ENCODE measurements around the gene FSHR.

FSHR gene

DNA sequence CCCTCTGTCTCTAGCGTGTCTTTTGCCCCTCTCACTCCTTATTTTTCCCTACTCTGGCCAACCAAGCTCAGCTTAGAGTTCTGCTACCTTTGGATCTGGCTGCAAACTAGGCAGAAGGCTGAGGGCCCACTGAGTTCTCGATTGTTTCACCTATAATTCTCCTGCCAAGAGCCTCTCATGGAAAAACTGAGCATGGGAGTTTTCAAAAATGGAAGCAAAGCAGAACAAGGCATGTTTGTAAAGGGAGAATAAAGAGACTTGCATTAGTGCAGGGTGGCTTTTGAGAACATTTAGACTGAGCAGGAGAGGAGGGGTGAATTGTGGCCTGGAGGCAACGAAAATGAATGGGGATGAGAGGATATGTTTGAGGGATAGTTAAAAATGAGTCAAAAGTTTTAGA lies 45.9 kb downstream of the FSHR start:
- DNase-seq (ENCODE audit: extremely low read depth, low read depth), result no peak
- TF ChIP-seq, protein P1, sequence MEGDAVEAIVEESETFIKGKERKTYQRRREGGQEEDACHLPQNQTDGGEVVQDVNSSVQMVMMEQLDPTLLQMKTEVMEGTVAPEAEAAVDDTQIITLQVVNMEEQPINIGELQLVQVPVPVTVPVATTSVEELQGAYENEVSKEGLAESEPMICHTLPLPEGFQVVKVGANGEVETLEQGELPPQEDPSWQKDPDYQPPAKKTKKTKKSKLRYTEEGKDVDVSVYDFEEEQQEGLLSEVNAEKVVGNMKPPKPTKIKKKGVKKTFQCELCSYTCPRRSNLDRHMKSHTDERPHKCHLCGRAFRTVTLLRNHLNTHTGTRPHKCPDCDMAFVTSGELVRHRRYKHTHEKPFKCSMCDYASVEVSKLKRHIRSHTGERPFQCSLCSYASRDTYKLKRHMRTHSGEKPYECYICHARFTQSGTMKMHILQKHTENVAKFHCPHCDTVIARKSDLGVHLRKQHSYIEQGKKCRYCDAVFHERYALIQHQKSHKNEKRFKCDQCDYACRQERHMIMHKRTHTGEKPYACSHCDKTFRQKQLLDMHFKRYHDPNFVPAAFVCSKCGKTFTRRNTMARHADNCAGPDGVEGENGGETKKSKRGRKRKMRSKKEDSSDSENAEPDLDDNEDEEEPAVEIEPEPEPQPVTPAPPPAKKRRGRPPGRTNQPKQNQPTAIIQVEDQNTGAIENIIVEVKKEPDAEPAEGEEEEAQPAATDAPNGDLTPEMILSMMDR (IDR thresholded peaks at IDR 0.05; ENCODE audit: low read depth, low read length), result no peak

DNA sequence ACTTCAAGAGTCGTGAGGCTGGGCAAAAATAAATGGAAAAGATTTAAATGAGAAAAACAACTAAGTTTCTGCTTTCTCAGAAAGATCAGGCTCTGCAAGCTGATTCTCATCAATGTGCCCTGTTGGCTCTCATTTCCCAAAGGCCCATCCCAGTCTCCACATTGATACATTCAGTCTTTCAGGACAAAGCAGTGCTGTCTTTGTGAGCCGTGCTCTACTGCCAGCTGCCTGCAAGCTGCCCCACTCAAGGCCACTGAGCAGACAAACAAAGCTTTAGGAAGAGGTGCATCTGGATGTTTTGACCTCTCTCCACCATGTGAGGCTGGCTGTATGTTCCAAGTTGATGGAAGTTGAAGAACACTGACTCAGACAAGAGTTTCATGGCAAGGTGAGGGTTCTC lies 48.8 kb downstream of the FSHR start:
- no peak for DNase-seq (ENCODE audit: extremely low read depth, low read depth)
- TF ChIP-seq, protein P1 (IDR thresholded peaks at IDR 0.05; ENCODE audit: low read depth, low read length), result no peak

DNA sequence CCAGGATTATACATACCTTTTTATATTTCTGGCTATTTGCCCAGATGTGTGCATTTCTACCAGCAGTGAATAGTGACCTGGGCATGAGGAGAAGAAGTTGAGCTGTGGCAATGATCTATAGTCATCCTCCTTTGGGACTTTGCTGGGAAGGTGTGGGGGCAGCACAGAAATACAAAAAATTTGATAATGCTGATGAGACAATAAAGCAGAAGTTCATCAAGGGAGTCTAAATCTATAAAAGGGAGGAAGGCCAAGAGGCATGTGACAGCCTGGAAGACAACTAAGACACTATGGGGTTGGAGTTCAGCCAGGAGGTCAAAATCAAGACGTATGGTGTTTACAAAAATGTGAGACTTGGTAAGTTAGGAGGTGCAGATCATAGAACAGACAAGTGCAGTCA lies 52.2 kb downstream of the FSHR start:
- no peak for DNase-seq (ENCODE audit: extremely low read depth, low read depth)
- TF ChIP-seq, protein P1 (IDR thresholded peaks at IDR 0.05; ENCODE audit: low read depth, low read length), result no peak

DNA sequence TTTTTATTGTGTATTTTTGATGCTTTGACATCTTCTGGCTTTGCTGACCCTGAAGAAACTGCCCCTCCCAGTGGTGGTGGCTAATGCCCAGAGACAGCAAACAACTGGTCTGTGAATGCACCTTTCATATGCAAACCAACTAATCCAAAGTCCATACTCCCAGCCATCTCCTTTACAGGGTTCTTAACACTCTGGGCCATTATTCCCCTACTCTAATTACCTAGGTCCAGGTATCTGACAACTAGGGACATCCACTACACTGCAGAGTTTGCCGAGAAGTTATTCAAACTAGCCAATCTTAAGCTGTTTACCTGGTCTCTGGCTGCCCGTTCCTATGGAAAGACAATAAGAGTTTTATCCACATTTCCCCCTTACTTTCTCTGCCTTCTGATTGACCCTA lies 73.6 kb downstream of the FSHR start:
- DNase-seq (ENCODE audit: extremely low read depth, low read depth), result no peak
- TF ChIP-seq, protein P1 (IDR thresholded peaks at IDR 0.05; ENCODE audit: low read depth, low read length), result no peak

DNA sequence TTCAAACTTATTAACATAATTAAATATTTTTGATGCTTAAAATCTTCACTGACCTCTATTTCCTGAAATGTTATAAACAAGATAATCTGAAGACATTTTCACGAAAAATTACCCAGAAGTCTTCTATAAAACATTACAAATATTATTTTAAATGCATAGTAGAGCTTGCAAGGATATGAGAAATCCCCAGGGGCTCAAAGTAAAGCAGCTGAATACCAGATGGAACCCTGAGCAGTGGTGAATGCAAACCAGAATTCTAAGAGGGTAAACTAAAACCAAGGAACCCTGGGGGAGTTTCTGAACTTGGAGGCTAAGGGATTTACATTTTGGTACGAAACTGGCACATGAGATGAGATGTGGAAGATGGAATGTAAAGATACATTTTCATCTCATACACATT lies 83.6 kb downstream of the FSHR start:
- DNase-seq (ENCODE audit: extremely low read depth, low read depth), result no peak
- TF ChIP-seq, protein P1 (IDR thresholded peaks at IDR 0.05; ENCODE audit: low read depth, low read length), result no peak

DNA sequence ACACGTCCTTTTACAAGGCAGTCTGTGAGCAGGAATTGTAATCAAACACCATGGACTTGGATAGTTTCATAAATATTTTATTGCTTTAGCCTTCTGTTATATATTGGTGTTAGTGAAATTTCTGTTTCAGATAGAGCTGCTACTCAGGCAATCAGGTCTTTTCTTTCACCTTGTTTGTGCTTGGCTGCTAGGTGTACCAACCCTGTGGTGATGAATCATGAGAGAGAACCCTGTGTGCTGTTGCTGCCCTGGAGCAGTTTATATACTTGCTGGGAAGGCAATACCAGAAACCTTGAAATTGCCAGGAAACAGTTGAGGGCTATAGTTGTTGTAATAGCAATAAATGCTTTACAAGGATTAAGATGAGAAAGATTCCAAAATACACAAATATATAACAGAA lies 84.5 kb downstream of the FSHR start:
- TF ChIP-seq, protein P1 (IDR thresholded peaks at IDR 0.05; ENCODE audit: low read depth, low read length), result no peak

DNA sequence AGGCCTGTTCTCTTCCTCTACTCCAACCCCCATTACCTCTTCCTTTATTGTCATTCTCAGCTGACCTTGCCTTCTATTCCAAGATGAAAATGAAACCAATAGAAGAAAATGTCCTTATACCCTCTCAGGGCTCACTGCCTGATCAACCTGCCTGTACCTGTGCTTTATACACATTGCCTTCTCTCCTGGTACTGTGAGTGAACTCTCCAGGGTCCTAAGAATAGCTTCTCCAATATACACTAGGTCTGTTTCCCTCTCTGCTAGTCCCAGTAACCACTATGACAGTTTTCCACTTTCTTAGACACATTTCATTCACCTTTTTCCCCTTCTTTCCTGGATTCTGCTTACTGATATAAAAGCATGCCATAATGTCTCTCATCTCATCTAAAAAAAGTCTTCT lies 85.7 kb downstream of the FSHR start:
- TF ChIP-seq, protein P1 (IDR thresholded peaks at IDR 0.05; ENCODE audit: low read depth, low read length), result no peak

More for the DNA sequence above, 84.5 kb downstream of the FSHR start:
- no peak for DNase-seq (ENCODE audit: extremely low read depth, low read depth)

More for the DNA sequence above, 85.7 kb downstream of the FSHR start:
- DNase-seq (ENCODE audit: extremely low read depth, low read depth), result no peak
